Activated CD4-positive, alpha-beta T cell treated with anti-CD3 and anti-CD28 coated beads for 48 hours (primary cell): ENCODE data around the gene STK24.

ENCODE experiments used
- DNase-seq: peaks from one replicate; pipeline ENCODE4 v3.0.0-alpha.2; 2020

STK24 gene

DNA sequence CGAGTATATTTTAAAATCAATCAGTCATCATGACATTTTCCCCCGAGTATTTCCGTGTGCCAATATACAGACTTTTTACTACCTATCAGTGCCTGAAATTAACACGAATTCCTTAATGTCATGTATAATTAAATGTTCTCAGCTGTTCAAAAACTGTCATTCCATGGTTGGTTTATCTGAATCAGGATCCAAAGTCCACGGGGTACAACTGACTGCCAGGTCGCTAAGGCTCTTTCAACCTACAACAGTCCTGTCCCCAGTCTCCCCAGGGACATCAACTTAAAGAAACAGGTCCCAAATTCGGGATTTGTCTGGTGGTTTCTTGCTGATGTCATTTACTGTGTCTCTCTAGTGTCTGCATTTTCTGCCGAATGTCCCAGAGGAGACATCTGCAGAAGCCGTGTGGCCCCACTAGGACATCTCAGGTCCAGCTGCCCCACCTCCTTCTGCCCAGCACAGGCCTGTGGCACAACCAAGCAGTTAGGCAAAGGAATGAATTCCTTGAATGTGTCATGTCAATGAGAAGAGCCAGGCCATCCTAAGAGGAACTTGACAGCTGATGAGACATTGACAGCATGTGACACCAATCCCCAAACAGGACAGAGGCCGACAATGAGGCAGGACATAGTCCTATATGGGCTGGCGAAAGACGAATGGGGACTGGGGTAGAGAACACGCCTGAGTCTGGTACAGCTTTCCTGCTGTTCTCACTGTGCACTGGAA is 109.5 kb downstream of the STK24 start:
- DNase-seq = no peak

DNA sequence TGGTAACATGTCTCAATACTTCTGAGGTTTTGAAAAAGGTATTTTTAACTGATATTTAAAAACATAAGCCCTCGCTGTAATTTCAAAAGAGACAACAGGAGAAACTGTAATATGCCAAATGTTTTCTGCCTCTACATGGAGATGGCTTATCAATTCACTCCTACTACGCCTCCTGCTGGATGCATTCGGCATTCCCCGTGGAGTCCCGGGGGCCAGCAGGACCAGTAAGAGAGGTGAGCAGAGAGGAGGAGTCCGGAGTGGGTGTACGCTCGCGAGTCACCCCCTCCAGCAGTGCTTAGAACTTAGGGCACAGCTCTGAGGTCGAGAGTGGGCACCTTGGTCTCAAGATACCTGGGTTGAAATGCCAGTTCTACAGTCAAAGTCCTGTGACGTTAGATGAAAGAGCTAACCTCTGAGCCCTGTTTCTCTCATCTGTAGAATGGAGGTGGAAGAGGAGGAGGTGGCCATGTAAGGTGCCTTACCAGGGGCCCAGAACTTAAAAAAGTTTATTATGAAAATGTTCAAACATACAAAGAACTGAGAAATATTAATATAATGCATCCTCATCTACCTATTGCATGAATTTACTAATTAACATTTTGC is 110.2 kb downstream of the STK24 start:
- DNase-seq = peak; percentile 78

DNA sequence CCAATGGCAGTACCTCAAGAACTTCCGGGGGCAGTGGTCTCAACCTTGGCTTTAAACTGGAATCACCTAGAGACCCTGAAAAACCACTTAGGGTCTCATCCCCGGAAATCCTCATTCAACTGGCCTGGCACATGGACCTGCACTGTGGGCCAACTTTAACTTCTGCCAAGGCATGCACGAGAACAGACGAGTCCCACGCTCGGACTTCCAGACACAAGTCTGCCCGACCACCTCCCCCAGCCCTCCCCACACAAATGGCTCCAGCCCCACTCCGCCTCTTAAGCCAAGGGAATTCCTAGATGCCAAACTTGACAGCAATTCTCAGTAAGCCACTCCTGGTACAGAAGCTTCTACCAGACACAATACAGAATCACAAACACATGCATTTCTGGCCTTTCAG is 114.0 kb downstream of the STK24 start:
- no peak for DNase-seq

DNA sequence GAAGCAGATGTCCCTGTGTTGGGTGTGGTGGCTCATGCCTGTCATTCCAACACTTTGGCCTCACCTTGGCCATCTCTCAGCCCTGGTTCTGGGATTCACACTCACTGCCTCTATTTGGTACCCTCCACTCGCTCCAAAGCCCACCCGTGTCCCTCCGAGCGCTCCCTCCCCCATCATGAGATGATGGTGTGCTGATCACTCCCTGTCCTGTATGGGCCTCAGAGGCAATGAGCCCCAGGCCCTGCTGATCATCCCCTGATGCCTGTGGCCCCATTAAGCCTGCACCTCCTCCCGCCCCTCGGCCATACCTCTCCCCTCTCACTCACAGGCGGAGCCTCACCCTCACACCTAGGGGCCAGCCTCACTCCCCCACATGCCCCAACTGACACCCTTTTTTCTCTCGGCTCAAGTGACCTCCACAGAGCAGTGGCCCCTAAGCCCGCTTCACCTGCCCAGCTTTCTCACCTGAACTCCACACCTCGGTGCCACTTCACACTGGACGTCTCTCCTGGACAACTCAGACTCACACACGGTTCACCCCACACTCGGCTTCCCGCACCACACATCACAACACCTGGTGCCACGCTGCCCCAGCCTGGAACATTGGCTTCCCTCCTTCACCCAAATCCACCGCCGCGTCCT is 114.5 kb downstream of the STK24 start:
- DNase-seq = no peak

DNA sequence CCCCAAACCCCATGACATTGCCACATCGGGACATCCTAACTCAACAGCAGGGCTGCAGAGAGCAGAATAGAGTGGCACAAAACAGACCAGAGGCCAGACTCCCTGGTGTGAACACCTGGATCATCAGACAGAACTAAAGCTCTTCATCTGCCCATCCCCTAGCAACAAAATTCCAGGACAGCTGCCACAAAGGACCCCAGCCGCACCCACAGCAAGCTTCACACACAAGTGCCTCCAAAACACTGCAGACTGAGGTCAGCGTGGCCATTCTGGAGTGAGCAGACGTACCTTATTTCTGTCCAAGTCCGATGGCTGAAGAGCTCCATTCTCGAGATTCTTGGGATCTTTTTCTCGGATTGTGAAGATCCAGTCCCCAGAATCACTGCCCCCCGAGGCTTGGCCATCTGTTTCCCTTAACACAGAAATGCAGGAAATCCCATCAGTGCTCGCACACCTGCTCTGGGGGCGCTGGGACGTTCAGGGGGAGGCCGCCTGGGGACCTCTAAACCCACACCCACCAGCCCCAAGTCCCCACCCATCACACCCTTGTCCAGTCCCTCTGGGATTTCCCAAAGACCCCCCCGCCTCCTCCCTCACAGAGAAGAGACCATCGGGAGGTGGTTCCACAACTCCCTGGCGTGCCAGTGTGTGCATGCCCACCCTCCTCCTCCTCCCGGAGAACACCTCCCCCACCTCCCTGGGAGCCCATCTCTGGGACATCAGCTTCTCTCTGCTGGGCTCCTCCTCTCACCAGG is 115.2 kb downstream of the STK24 start:
- DNase-seq = no peak

DNA sequence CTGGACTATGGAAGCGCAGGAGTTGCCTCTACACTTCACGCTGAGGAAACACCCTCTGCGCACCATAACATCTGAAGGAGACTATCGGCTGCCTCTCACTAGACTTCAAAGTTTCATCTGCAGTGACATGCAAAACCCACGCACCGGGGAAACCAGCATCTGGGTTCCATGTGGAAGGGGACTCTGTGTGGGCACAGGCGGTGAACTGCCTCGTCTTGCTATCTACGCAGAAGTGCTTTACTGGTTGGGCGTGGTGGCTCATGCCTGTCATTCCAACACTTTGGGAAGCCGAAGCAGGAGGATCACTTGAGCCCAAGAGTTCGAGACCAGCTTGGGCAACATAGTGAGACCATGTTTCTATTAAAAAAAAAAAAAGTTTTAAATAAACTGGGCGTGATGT is 116.4 kb downstream of the STK24 start:
- DNase-seq = no peak

DNA sequence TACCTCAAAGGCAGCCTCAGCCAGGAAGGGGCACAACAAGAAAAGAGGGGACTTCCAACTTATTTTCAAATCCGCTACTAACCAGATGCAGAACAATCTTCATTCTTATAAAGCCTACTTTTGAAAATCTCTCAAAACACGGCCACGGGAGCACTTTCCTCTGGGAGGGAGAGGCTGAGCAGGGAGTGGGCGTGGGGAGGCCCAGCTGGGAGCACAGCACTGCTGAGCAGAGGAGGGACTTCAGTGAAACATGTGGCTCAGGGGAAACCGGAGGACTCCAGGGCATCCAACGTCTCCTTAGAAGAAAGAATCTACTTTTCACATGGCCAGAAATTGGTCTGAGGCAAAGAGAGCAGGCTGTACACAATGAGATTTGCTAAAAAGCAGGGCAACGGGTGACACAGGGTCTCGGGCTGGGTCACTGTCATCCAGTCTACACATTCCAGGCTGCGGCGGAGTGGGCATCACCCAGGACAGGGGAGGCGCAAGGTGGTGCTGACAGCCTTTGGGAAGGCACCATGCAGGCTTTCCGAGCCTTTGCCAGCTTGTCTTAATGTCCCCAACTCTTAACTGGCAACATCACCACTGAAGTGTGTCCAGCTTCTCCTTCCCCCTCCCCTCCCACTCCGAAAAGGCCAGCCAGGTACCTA is 117.1 kb downstream of the STK24 start:
- DNase-seq = no peak

DNA sequence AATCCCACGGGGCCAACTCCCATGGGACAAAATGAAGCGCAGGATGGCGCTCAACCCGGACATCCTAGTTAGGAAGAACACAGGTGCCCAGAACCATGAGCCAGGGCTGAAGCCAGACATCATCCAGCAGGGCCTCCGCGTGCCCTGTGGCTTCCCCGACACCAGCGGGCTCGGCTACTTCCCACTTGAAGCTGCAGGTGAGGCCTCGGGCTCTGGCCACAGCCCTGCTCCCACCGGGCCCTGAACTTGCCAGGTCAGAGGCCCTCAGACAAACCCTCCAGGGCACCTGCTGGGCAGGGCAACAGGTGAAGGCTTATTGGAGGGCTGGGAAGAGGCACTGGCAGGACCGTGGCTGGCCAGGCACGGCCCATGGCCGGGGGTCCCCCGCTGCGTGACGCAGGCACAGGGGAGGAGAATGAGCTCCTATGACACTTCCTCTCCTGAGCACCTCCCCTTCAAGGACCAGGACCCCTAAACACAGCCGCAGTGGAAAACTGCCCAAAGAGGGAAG is 117.7 kb downstream of the STK24 start:
- no peak for DNase-seq

DNA sequence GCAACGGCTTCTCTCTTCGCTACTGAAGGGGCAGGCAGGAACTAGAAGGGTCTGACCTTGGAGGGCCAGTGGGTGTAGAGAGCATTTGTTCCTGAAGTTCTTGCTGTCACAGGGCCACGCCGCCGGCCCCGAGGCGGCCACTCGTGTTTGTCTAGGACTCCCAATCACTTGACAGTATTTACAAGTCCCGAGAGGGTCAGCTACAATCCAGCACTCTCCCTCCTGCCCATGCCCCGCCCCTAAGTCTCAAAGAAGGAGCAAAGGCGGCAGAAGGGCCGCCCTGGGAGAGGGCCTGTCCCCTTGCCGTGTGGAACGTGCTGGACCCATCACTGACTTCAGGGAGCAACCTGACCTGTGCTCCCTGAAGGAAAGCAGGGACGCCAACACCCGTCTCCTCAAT is 118.5 kb downstream of the STK24 start:
- DNase-seq = no peak

DNA sequence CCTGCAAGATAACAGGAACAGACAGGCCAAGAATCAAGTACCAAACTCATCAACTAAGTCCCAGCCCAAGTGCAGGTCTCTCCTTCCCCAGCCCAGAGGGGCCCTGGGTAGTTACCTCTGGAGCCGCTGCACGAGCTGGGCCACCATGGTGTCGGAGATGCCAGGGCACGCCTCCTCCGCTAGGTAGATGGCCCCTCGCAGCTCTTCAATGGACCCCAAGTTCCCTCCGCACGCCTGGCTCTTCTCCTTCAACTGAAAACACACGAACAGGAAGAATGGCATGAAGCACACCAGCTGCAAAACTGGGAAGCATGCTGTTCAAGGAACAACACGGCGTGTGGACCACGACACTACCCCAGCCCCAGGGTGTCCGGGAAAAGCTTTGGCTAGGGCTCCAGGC is 119.9 kb downstream of the STK24 start:
- DNase-seq = no peak

DNA sequence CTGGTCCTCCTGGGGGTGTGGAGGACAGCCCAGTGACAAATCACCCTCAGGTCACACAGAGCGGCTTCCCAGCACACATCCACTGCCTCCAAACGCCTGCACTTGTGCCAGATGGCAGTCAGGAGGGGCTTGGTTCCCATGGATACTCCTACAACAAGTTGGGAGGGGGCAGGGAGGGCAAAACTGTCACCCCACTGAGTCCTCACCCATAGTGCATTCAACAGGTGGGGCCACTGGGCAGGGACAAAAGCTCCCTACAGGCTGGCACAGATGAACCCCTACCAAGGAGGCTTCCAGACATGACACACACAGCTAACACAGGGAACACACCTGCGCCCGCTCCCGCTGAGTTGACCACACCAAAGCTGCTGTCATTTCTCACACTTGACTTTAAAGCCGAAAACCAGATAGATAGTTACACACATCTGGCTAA is 120.5 kb downstream of the STK24 start:
- no peak for DNase-seq

DNA sequence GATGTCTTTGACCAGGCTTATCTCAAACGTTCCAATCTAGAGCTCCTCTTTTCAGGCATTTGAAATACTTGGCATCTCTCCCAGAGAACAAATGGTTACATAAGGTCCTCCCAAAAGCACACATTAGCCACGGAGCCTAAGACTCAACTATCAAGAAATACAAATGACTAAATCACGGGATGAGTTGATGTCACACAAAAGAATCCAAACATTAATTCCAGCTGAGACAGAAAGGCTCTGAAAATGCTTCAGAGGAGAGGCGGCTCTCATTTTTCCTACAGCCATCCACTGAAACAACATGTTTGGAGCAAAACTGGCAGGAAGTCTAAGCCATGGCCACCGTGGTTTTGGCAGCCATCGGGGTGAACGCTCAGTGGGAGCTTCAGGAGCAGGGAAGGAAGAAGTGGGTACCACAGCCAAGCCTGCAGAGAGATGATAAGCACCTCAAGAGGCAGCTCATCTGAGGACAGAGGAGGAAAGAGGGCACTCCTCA is 122.5 kb downstream of the STK24 start:
- DNase-seq = no peak

DNA sequence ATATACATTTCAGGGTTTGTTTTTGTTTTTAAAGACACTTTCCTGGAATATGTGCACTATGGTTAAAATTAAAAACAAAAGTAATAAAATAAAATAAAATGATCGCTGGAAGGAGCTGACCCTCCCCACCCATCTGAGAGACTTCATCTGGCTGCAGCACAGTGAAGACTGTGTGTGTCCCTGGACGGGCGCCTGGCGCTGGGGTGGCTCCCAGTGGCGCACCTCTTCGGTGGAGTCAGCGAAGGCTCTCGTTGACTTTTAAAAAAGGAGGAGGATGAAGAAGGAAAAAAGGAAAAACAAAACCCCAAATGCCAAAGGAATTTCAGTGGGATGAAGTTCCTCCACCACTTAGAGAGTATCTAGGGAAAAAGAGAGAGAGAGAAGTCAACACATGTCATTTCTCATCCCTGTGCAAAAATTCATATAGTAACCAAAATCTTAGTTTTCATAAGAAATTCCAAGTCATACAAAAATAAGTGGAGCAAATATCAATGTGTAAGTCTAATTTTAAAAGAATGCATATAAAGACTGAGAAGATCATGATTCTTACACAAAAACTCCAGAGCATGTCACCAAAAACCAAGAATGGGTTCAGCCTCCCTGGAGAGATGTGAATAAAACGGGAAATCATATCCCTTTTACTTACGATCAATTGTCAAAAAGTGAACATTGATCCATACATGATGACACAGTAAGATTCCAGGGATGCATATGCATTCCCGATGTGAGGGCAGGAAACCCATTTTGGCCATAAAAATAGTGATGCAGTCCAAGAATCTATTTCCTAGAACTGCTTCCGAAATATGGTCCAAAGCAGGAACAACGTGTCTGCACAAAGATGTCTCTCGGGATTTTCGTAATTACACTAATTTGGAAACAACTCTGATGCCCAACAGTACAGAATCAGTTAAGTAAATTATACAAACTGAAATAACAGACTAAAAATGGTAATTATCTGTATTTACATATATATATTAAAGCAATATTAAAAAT is 123.8 kb downstream of the STK24 start:
- no peak for DNase-seq

DNA sequence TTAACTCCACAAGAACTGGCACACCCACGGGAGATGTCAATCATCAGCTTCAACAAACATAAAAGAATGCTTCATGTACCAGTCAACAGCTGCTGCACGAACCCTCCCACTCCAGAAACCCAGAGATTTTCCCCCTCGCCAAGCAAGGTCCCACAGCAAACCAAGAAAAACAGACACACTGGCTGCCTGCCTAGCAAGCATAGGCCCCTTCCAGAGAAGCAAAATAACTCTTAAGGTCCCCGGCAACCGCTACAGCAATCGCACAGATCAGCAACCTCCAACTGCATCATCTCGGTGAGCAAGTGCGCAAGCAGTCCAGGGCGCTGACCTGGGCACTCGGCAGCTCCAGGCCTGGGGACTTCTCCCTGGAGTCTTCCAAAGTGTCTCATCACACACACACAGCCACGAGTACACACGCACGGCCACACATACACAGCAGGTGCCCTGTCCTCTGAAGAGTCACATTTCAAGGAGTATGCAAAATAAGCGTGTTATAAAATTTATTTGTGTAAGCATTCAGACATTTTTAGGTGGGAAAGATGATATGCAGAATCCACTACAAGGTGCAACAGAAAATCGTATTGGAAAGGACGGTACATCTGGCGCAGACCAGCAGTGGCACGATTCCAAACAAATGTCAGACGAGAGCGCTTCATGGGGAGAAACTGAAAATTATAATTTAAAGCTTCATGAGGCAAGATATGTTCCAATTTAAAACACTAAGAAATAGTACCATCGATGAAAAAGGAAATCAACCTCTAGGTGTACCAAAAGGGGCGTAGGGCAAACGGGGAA is 125.0 kb downstream of the STK24 start:
- DNase-seq = no peak

DNA sequence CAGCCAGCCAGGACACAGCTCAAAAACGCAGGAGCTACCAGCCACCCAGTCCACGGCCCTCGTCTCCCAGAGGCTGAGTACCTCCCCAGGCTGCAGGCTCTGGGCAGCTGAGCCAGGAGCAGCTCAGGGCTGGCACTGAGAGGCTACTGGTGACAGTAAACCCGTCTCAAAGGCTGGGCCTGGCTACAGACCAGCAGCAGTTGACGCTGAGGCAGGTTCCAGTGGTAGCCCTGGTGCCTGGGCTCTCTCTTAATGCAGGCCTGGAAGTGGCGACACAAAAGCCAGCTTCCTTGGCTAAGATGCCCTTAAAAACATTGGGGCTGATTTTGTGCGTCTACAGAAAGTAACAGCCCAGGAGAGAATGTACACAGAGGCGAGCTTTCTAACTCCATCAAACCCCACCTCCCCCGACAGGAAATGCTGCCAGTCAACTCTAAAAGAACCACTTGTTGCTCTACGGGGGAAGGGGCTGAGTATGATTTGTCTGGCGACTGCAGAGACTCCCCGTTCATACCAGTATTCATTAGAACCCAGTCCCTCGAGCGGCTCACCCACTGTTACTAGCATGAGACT is 126.3 kb downstream of the STK24 start:
- DNase-seq = peak; percentile 23

DNA sequence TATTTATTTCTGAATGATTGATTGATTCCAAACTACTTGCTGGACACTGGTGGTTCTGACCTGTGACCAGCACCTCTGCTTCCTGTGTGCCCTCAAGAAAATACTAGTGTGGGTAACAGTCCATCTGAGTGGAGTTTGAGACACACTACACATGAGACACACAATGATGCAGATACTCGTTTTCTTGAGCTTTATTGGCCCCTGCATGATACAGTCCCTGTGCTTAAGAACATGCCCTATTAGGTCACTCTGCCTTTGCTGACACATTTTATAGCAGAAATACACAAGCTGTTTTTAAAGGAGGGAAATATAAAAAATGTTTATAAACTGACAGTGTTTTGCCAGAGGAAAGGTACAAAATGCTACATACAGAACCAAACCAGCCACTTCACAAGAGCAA is 126.9 kb downstream of the STK24 start:
- no peak for DNase-seq

DNA sequence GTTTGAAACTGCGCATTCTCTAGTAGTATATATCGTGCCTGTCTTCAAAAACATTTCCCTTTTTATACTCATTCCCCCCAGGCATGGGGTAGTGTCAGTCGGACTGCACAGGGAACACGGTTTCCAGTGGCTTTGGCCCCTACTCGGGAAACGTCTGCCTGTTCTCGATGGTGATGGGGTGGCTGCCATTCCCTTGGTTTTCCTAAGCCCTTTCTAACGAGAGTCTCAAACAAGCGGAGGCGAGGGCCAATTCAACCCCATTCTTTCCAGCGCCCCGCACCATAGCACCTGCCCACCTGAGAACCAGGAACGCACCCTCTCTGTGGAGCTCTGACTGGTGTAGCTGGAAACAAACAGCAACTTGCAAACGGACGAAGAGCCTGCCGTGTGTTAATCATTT is 127.6 kb downstream of the STK24 start:
- DNase-seq = no peak

DNA sequence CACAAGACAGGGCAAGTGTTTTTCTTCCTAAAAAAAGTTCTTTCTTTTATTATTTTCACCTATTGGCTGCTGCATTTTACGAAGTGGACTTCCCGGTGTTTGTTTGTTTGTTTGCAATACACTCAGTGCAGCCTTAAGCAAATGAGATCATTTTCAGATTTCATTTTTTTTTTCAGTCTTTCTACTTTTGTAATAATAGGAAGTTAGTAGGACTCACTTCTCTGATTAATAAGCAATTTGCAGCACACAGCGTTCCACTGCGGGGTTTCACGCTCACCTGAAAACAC is 128.3 kb downstream of the STK24 start:
- no peak for DNase-seq

DNA sequence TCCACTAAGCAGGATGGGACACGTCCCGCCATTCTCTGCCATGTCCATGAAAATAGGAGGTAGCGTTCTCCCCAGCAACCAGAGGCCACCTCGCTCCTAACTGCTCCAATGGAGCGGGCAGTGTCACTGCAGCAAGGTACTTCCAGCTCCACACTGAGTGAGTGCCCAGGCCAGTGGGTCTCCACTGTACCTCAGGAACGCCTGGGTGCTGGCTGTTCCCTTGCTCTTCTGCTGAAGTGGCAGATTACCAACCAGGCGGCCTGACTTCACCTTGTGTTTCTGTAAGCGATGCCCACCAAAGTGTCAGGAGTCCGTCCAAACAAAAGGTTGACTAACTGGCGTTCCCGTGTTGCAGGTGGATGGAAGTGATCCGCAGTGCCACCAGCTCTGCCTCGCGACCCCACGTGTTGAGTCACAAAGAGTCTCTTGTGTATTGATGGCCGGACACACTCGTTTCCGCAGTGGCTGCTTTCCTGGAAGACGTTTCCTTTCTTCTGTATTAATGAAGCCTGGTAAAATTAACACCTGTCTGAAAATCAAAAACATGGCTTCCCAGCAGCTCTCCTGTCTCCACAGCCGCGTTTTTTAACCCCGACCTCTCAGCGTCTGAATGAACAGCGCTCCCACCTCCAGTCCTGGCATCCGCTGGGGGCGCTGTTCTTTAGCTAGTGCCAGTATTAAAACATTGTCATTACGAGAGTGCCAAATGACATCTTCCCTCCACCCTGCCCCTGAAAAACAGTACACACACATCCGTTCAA is 128.8 kb downstream of the STK24 start:
- peak; percentile 50 for DNase-seq

DNA sequence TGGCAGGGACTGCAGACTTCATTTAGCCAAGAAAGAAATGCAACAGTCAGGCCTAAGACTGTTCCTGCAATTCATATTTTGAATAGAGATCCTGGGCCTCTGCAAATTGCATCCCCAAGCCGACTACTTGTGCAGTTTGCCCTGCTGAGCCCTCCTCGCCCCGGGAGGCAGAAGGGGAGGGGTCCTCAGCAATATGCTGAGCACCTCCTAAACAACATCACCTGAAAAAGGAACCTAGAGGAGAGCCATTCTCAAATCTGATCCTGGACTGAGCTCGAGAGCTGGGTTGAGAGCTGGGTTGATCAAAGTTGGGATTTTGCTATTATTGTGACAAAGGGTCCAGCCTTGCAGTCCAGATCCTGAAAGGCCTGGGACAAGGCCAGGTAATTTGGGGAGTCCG is 129.8 kb downstream of the STK24 start:
- DNase-seq = no peak
